HK-2 (cell line): ENCODE data around the gene CDK3.
"Not testable (repeated sequence)": the region's sequence is repeated elsewhere in the genome, so short reads cannot be mapped to it uniquely, and the experiment has no call there.

Source experiments
- DNase-seq: peaks from one replicate; pipeline ENCODE4 v3.0.0-alpha.2; 2018; ENCODE audit not compliant: unreplicated experiment

The CDK3 gene

GRCh38 chr17:76000755-76001521 is at the start of gene CDK3:
TSS of gene CDK3 (plus strand) at chr17:76000855. CDS start at chr17:76001426, 571 bp downstream.
- no peak for DNase-seq

- no peak for DNase-seq
Observed at GRCh38 chr17:75950855-75951554, 49.6 kb upstream of the CDK3 start.

- no peak for DNase-seq
Observed at GRCh38 chr17:75959051-75959838, 41.4 kb upstream of the CDK3 start.

GRCh38 chr17:75959839-75960511 is 40.7 kb upstream of the CDK3 start:
- DNase-seq = no peak

DNA sequence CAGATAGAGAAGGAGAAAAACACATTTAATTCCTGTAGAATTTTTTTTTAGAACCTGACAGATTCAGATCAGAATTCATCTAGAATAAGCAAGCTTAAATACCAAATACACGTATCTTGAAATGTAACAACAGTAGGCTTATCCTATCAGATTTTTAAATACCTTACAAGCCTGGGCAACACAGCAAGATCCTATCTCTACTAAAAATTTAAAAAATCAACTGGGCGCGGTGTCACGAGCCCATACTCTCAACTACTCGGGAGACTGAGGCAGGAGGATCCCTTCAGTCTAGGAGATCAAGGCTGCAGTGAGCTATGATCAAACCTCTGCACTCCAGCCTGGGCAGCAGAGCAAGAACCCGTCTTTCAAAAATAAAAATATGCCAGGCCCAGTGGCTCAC is 35.2 kb upstream of the CDK3 start:
- no peak for DNase-seq

DNA sequence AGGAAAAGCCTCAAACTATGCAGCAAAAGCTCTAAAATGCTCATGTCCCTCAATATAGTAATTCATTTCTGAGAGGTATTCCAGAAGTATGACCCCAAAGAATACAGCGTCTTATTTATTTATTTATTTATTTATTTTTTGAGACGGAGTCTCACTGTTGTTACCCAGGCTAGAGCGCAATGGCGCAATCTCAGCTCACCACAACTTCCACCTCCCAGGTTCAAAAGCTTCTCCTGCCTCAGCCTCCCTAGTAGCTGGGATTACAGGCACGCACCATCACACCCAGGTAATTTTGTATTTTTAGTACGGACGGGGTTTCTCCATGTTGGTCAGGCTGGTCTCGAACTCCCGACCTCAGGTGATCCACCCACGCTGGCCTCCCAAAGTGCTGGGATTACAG is 31.6 kb upstream of the CDK3 start:
- not testable (repeated sequence) for DNase-seq

GRCh38 chr17:75970011-75970523 is 30.6 kb upstream of the CDK3 start:
- no peak for DNase-seq

DNA sequence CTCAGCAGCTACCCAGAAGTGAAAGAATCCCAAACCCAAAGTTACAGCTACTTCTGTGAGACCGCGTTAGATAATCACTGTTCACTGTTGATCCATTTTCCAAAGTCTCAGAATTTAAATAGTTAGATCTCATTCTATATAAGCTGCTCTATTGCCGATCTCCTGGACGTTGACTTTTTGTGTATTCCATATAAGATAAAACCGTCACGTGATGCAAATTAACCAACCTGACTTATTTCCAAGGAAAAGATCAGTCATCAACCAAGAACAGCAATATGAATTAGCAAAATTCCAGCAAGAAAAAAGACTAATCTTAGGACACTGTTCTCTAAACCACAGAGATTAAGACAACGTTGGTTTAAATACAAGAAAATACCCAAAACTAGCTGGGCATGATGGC is 30.0 kb upstream of the CDK3 start:
- no peak for DNase-seq

DNA sequence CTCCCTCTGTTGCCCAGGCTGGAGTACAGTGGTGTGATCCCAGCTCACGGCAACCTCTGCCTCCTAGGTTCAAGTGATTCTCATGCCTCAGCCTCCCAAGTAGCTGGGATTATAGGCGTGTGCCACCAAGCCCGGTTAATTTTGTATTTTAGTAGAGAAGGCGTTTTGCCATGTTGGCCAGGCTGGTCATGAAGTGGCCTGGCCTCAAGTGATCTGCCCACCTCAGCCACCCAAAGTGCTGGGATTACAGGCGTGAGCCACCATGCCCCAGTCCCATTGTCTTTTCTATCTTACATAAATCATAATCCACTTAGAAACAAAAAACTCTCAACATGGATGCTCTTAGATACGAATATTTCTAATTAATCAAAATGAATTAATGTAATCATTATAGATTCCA is 25.5 kb upstream of the CDK3 start:
- DNase-seq = not testable (repeated sequence)

GRCh38 chr17:75975757-75976174 is 24.9 kb upstream of the CDK3 start:
- no peak for DNase-seq

- no peak for DNase-seq
Observed at GRCh38 chr17:75976175-75976848, 24.3 kb upstream of the CDK3 start.

- DNase-seq = peak; percentile 97
Observed at GRCh38 chr17:75978938-75979704, 21.5 kb upstream of the CDK3 start, which contains the start of the genes ACOX1 and TEN1. TSS of gene ACOX1 (minus strand) at chr17:75979166. CDS start at chr17:75979073, 93 bp downstream. TSS of gene TEN1 (plus strand) at chr17:75979240. CDS start at chr17:75986193, 6,953 bp downstream.

GRCh38 chr17:75979705-75980187 is 20.9 kb upstream of the CDK3 start:
- DNase-seq = no peak

DNA sequence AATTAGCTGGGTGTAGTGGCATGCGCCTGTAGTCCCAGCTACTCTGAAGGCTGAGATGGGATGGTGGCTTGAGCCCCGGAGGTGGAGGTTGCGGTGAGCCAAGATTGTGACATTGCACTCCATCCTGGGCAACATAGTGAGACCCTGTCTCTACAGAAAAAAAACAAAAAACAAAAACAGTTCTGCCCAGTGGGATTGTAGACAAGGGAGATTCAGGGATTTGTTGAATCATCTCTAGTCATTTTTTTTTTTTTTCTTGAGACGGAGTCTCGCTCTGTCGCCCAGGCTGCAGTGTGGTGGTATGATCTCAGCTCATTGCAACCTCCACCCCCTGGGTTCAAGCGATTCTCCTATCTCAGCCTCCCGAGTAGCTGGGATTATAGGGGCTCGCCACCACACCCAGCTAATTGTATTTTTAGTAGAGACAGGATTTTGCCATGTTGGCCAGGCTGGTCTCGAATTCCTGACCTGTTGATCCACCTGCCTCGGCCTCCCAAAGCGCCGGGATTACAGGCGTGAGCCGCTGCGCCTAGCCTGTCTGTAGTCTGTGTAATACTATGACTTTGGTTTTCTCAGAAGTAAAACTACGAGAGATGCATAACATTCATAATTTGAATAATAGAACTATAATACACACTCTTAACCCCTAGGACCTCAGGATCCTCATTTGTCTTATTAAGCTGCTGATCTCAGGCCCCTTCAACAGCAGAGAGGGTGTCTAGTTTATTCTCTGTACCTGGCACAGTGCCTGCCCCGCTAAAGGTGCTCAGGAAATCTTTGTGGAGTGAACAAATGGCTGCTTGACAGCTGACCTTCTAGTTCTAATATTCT is 20.3 kb upstream of the CDK3 start:
- peak; percentile 38 for DNase-seq

- no peak for DNase-seq
Observed at GRCh38 chr17:75981019-75981615, 19.5 kb upstream of the CDK3 start.

- no peak for DNase-seq
Observed at GRCh38 chr17:75983501-75984181, 17.0 kb upstream of the CDK3 start.

DNA sequence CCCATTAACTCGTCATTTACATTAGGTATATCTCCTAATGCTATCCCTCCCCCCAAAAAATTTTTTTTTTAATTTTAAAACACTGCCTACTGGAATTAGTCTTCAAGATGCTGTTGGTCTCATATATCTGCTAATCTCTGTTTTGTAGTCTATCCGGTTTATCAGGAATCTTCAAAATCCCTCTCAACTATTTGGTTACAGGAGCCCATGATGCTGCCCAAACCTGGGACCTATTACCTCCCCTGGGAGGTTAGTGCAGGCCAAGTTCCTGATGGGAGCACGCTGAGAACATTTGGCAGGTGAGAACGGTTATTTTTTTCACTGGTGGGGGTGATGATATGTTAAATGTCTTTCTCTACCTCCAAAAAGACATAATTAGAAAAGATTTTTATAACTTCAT is 14.7 kb upstream of the CDK3 start:
- no peak for DNase-seq

DNA sequence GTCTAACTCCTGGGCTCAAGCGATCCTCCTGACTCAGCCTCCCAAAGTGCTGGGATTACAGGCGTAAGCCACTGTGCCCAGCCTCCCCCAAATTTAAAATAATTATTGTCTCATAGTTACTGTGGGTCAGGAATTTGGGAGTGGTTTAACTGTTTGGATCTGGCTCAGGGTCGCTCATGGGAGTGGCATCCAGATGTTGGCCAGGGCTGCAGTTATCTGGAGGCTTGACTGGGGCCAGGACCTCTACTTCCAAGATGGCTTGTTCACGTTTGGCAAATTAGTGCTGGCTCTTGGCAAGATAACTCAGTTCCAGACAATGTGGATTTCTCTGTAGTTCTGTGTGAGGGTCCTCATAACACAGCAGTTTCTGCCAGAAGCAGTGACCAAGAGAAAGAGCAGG is 13.6 kb upstream of the CDK3 start:
- DNase-seq = no peak
